Measurements from ENCODE around the gene CHID1. TPM values are rescaled to one million over a fixed set of nuclear protein-coding genes. Genes with fewer than 3 reads are reported as not detected.

CHID1 gene
- total RNA-seq, 1 donor from 2014 or later, result 74.6 TPM

- no peaks in the 10 kb centered on the region for H3K4me1 ChIP-seq (ENCODE audit: insufficient read depth, low read length)
- H3K27me3 Mint-ChIP-seq (ENCODE audit: low read depth, unreplicated experiment), result no peaks in the 10 kb centered on the region
- no peak for FAIRE-seq
- no peak overlapping the region for H3K27ac Mint-ChIP-seq (ENCODE audit: unreplicated experiment)
- no peaks in the 10 kb centered on the region for H3K27me3 ChIP-seq (ENCODE audit: insufficient read depth, low read length)
- no peak overlapping the region for H3K4me2 ChIP-seq (ENCODE audit: low read length)
- no peaks in the 10 kb centered on the region for H3K9me3 Mint-ChIP-seq (ENCODE audit: unreplicated experiment)
- peaks cover 15% of the 10 kb centered on the region for H3K36me3 Mint-ChIP-seq (ENCODE audit: low read depth, unreplicated experiment)
- TF ChIP-seq, protein P1, sequence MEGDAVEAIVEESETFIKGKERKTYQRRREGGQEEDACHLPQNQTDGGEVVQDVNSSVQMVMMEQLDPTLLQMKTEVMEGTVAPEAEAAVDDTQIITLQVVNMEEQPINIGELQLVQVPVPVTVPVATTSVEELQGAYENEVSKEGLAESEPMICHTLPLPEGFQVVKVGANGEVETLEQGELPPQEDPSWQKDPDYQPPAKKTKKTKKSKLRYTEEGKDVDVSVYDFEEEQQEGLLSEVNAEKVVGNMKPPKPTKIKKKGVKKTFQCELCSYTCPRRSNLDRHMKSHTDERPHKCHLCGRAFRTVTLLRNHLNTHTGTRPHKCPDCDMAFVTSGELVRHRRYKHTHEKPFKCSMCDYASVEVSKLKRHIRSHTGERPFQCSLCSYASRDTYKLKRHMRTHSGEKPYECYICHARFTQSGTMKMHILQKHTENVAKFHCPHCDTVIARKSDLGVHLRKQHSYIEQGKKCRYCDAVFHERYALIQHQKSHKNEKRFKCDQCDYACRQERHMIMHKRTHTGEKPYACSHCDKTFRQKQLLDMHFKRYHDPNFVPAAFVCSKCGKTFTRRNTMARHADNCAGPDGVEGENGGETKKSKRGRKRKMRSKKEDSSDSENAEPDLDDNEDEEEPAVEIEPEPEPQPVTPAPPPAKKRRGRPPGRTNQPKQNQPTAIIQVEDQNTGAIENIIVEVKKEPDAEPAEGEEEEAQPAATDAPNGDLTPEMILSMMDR (IDR thresholded peaks at IDR 0.05; ENCODE audit: insufficient read depth, low read depth, low read length), result no peak
- no peak for TF ChIP-seq EZH2 (IDR thresholded peaks at IDR 0.05; ENCODE audit: insufficient read depth, low read length)
- H3K4me3 Mint-ChIP-seq (ENCODE audit: unreplicated experiment), result no peak overlapping the region
- no peak for DNase-seq (ENCODE audit: low read depth)
- peaks cover 10% of the 10 kb centered on the region for H4K20me1 ChIP-seq (ENCODE audit: insufficient read depth, low read length)
- no peak overlapping the region for H3K4me3 ChIP-seq (ENCODE audit: insufficient read depth, low read depth, low read length)
- H3K9me3 ChIP-seq (ENCODE audit: insufficient read depth, low read depth, low read length), result no peaks in the 10 kb centered on the region
- no peak overlapping the region for H3K9ac ChIP-seq (ENCODE audit: low read length)
- no peaks in the 10 kb centered on the region for H3K36me3 ChIP-seq (ENCODE audit: insufficient read depth, low read length)
- no peak overlapping the region for H2AFZ ChIP-seq (ENCODE audit: low read depth, low read length)
- no peak overlapping the region for H3K27ac ChIP-seq (ENCODE audit: low read depth, low read length)
- H3K4me1 Mint-ChIP-seq (ENCODE audit: low read depth, unreplicated experiment), result peaks cover 4% of the 10 kb centered on the region
- H3K79me2 ChIP-seq (ENCODE audit: insufficient read depth, low read length), result no peaks in the 10 kb centered on the region
Observed at GRCh38 chr11:884578-885070, 26.0 kb downstream of the CHID1 start.

DNA sequence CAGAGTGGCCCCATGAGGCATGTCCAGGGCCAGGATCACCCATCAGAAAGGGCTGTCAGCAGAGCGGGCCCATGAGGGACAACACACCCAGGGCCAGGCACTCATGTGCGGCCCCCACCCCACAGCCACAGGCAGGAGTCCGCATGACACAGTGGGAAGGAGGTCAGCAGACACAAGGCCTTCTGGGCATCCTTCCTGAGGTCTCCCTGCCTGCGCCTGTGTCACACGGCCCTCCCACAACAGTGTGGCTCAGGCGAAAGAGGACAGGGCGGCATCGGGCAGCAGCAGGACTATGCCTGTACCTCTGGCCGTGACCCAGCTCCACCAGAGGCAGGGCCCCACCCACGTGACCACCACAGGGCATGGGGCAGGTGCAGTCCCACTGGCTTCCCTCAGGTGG lies 27.1 kb downstream of the CHID1 start:
- Mint-ChIP-seq H3K27ac (ENCODE audit: unreplicated experiment) (no peak overlapping the region), H3K27me3 (ENCODE audit: low read depth, unreplicated experiment) (no peaks in the 10 kb centered on the region), H3K9me3 (ENCODE audit: unreplicated experiment) (no peaks in the 10 kb centered on the region), H3K4me1 (ENCODE audit: low read depth, unreplicated experiment) (peaks cover 4% of the 10 kb centered on the region), H3K4me3 (ENCODE audit: unreplicated experiment) (no peak overlapping the region), H3K36me3 (ENCODE audit: low read depth, unreplicated experiment) (peaks cover 15% of the 10 kb centered on the region)
- TF ChIP-seq EZH2 (IDR thresholded peaks at IDR 0.05; ENCODE audit: insufficient read depth, low read length), result no peak
- TF ChIP-seq, protein P1 (IDR thresholded peaks at IDR 0.05; ENCODE audit: insufficient read depth, low read depth, low read length), result no peak
- Histone ChIP-seq H3K27me3 (ENCODE audit: insufficient read depth, low read length) (no peaks in the 10 kb centered on the region), H3K4me2 (ENCODE audit: low read length) (no peak overlapping the region), H3K4me1 (ENCODE audit: insufficient read depth, low read length) (no peaks in the 10 kb centered on the region), H3K36me3 (ENCODE audit: insufficient read depth, low read length) (no peaks in the 10 kb centered on the region), H4K20me1 (ENCODE audit: insufficient read depth, low read length) (peaks cover 14% of the 10 kb centered on the region), H3K79me2 (ENCODE audit: insufficient read depth, low read length) (no peaks in the 10 kb centered on the region), H3K9me3 (ENCODE audit: insufficient read depth, low read depth, low read length) (no peaks in the 10 kb centered on the region), H3K9ac (ENCODE audit: low read length) (no peak overlapping the region), H3K4me3 (ENCODE audit: insufficient read depth, low read depth, low read length) (no peak overlapping the region), H3K27ac (ENCODE audit: low read depth, low read length) (no peak overlapping the region), H2AFZ (ENCODE audit: low read depth, low read length) (no peak overlapping the region)
- FAIRE-seq (no peak), DNase-seq (ENCODE audit: low read depth) (no peak)

DNA sequence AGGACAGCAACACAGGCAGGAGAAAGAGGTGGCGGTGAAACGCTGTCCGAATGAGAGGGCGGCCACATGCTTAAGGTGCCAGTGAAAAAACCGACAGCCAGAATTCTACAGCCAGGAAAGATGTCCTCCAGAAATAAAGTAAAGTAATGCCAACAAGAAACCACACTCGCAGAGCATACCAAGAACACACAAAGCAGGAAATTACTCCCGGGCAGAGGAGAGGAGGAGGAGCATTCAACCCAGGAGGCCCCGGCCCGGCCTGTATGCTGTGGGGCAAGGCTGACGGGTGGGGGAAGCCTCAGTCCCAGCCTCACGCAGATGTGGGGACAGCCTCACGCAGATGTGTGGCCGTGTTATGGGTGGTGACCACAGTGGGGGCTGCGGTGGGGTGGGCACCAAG lies 28.0 kb downstream of the CHID1 start:
- no peak overlapping the region for H3K4me2 ChIP-seq (ENCODE audit: low read length)
- H3K4me1 ChIP-seq (ENCODE audit: insufficient read depth, low read length), result no peaks in the 10 kb centered on the region
- Mint-ChIP-seq H3K36me3 (ENCODE audit: low read depth, unreplicated experiment) (peaks cover 15% of the 10 kb centered on the region), H3K27ac (ENCODE audit: unreplicated experiment) (no peak overlapping the region), H3K4me1 (ENCODE audit: low read depth, unreplicated experiment) (peaks cover 4% of the 10 kb centered on the region), H3K27me3 (ENCODE audit: low read depth, unreplicated experiment) (no peaks in the 10 kb centered on the region), H3K4me3 (ENCODE audit: unreplicated experiment) (no peak overlapping the region), H3K9me3 (ENCODE audit: unreplicated experiment) (no peaks in the 10 kb centered on the region)
- no peak overlapping the region for H3K4me3 ChIP-seq (ENCODE audit: insufficient read depth, low read depth, low read length)
- FAIRE-seq (no peak), DNase-seq (ENCODE audit: low read depth) (no peak)
- no peak overlapping the region for H3K9ac ChIP-seq (ENCODE audit: low read length)
- H3K9me3 ChIP-seq (ENCODE audit: insufficient read depth, low read depth, low read length), result no peaks in the 10 kb centered on the region
- H3K27me3 ChIP-seq (ENCODE audit: insufficient read depth, low read length), result no peaks in the 10 kb centered on the region
- no peaks in the 10 kb centered on the region for H3K36me3 ChIP-seq (ENCODE audit: insufficient read depth, low read length)
- TF ChIP-seq EZH2 (IDR thresholded peaks at IDR 0.05; ENCODE audit: insufficient read depth, low read length), result no peak
- TF ChIP-seq, protein P1 (IDR thresholded peaks at IDR 0.05; ENCODE audit: insufficient read depth, low read depth, low read length), result no peak
- no peak overlapping the region for H3K27ac ChIP-seq (ENCODE audit: low read depth, low read length)
- peaks cover 8% of the 10 kb centered on the region for H4K20me1 ChIP-seq (ENCODE audit: insufficient read depth, low read length)
- no peak overlapping the region for H2AFZ ChIP-seq (ENCODE audit: low read depth, low read length)
- H3K79me2 ChIP-seq (ENCODE audit: insufficient read depth, low read length), result no peaks in the 10 kb centered on the region

All from astrocyte (in vitro differentiated cells and primary cell).